OCI-LY1 (cell line): ENCODE measurements around the gene BPIFA2.

Source experiments
- H2AFZ ChIP-seq: fragments of 200-600 bp; sonication (generic), shearing (Covaris generic); 2 replicates; pipeline ENCODE4 v1.6.0; 2014; ENCODE audit warnings: antibody characterized with exemption, mild to moderate bottlenecking, low read length
- H3F3A ChIP-seq: fragments of 200-600 bp; sonication (generic), shearing (Covaris generic); 2 replicates; pipeline ENCODE4 v1.6.0; 2014; ENCODE audit warnings: mild to moderate bottlenecking, antibody characterized with exemption, low read length, moderate library complexity; ENCODE audit not compliant: insufficient read depth
- H3K27ac ChIP-seq: fragments of 200-600 bp; sonication (generic); 2 replicates; pipeline ENCODE4 v1.5.1; 2014; ENCODE audit warnings: low read length, mixed run types, mild to moderate bottlenecking, low read depth; ENCODE audit not compliant: poor library complexity, severe bottlenecking
- H3K27me3 ChIP-seq: fragments of 200-600 bp; sonication (generic); 2 replicates; pipeline ENCODE4 v1.6.0; 2014; ENCODE audit warnings: antibody characterized with exemption, mild to moderate bottlenecking, low read length, moderate library complexity; ENCODE audit not compliant: insufficient read depth
- H3K36me3 ChIP-seq: fragments of 200-600 bp; sonication (generic); 2 replicates; pipeline ENCODE4 v1.6.1; 2014; ENCODE audit warnings: mild to moderate bottlenecking, antibody characterized with exemption, low read length, moderate library complexity, mixed read lengths; ENCODE audit not compliant: insufficient read depth
- H3K4me1 ChIP-seq: fragments of 200-600 bp; sonication (generic); 2 replicates; pipeline ENCODE4 v1.5.1; 2014; ENCODE audit warnings: mild to moderate bottlenecking, low read length, moderate library complexity; ENCODE audit not compliant: insufficient read depth, severe bottlenecking
- H3K4me2 ChIP-seq: fragments of 200-600 bp; sonication (generic), shearing (Covaris generic); 2 replicates; pipeline ENCODE4 v1.6.1; 2014; ENCODE audit warnings: low read length
- H3K4me3 ChIP-seq: fragments of 200-600 bp; sonication (generic); 2 replicates; pipeline ENCODE4 v1.5.1; 2014; ENCODE audit warnings: low read length, low read depth, mild to moderate bottlenecking, mixed read lengths; ENCODE audit not compliant: poor library complexity, severe bottlenecking
- H3K79me2 ChIP-seq: fragments of 200-600 bp; shearing (Covaris generic); 2 replicates; pipeline ENCODE4 v1.6.1; 2016; ENCODE audit warnings: mixed run types, low read length, mixed read lengths; ENCODE audit not compliant: insufficient read depth
- H3K9ac ChIP-seq: fragments of 200-600 bp; sonication (generic), shearing (Covaris generic); 2 replicates; pipeline ENCODE4 v1.6.1; 2014; ENCODE audit warnings: mild to moderate bottlenecking, low read length, mixed read lengths
- H3K9me2 ChIP-seq: fragments of 200-600 bp; sonication (generic), shearing (Covaris generic); 2 replicates; pipeline ENCODE4 v1.6.1; 2014; ENCODE audit warnings: low read depth, mild to moderate bottlenecking, low read length, mixed read lengths
- H3K9me3 ChIP-seq: fragments of 200-600 bp; shearing (Covaris generic); 2 replicates; pipeline ENCODE4 v1.6.1; 2014; ENCODE audit warnings: low read length, mixed read lengths
- H4K20me1 ChIP-seq: fragments of 200-600 bp; sonication (generic), shearing (Covaris generic); 2 replicates; pipeline ENCODE4 v1.6.0; 2016; ENCODE audit warnings: mild to moderate bottlenecking, low read length; ENCODE audit not compliant: insufficient read depth
- CTCF ChIP-seq: fragments of 200-600 bp; sonication (generic), shearing (Covaris generic); IDR thresholded peaks from 2 replicates; pipeline ENCODE4 v1.5.1; 2017; ENCODE audit warnings: mild to moderate bottlenecking, antibody characterized with exemption, low read length, moderate library complexity, mixed read lengths
- EZH2 ChIP-seq: fragments of 200-600 bp; sonication (generic), shearing (Covaris generic); IDR thresholded peaks from 2 replicates; pipeline ENCODE4 v1.8.0; 2017; ENCODE audit warnings: borderline replicate concordance, mixed run types, mild to moderate bottlenecking, antibody characterized with exemption, low read length, moderate library complexity, mixed read lengths

Gene BPIFA2

GRCh38 chr20:33139467-33139866, 28.5 kb upstream of the BPIFA2 start:
- H3K27me3 ChIP-seq, result no peaks in the 10 kb centered on the region
- H3K4me3 ChIP-seq, result no peak overlapping the region
- no peaks in the 10 kb centered on the region for H3F3A ChIP-seq
- no peak overlapping the region for H2AFZ ChIP-seq
- no peak overlapping the region for H3K9ac ChIP-seq
- no peaks in the 10 kb centered on the region for H3K79me2 ChIP-seq
- H3K9me2 ChIP-seq, result no peaks in the 10 kb centered on the region
- no peaks in the 10 kb centered on the region for H3K4me1 ChIP-seq
- no peaks in the 10 kb centered on the region for H3K36me3 ChIP-seq
- TF ChIP-seq EZH2 (no peak), CTCF (no peak)
- no peak overlapping the region for H3K27ac ChIP-seq
- no peak overlapping the region for H3K4me2 ChIP-seq
- H4K20me1 ChIP-seq, result no peaks in the 10 kb centered on the region
- H3K9me3 ChIP-seq, result no peaks in the 10 kb centered on the region

- Histone ChIP-seq H3K79me2 (no peaks in the 10 kb centered on the region), H4K20me1 (no peaks in the 10 kb centered on the region), H3F3A (no peaks in the 10 kb centered on the region), H3K4me1 (no peaks in the 10 kb centered on the region), H3K27ac (no peak overlapping the region), H2AFZ (no peak overlapping the region), H3K4me3 (no peak overlapping the region), H3K9me2 (no peaks in the 10 kb centered on the region), H3K27me3 (no peaks in the 10 kb centered on the region), H3K9me3 (no peaks in the 10 kb centered on the region), H3K36me3 (no peaks in the 10 kb centered on the region), H3K9ac (no peak overlapping the region), H3K4me2 (no peak overlapping the region)
- TF ChIP-seq CTCF (no peak), EZH2 (no peak)
Measured at GRCh38 chr20:33145521-33145920, 22.4 kb upstream of the BPIFA2 start.

DNA sequence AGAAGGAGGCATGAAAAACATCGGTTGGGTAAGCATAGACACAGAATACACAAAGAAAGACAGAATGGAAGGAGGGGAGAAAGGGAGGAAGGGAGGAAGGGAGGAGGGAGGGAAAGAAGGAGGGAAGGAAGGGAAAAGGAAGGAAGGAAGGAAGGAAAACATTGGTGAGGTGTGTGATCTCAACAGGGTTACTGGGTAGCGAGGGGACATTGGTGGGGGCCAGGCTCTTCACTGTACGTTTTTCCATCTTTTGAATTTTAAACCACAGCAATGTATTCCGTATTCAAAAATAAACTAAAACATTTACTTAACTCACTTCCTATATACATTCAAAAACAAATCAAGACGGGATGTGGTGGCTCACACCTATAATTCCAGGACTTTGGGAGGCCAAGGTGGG, 20.7 kb upstream of the BPIFA2 start:
- Histone ChIP-seq H4K20me1 (no peaks in the 10 kb centered on the region), H2AFZ (no peak overlapping the region), H3K79me2 (no peaks in the 10 kb centered on the region), H3K36me3 (no peaks in the 10 kb centered on the region), H3K9me2 (no peaks in the 10 kb centered on the region), H3K9ac (no peak overlapping the region), H3F3A (no peaks in the 10 kb centered on the region), H3K27me3 (no peaks in the 10 kb centered on the region), H3K4me3 (no peak overlapping the region), H3K4me1 (no peaks in the 10 kb centered on the region), H3K9me3 (no peaks in the 10 kb centered on the region), H3K4me2 (no peak overlapping the region), H3K27ac (no peak overlapping the region)
- TF ChIP-seq EZH2 (no peak), CTCF (no peak)
